DMS153 treated with DMSO at 0.1 percent for 48 hours (cell line): ENCODE results near the gene PDE8A.

Source experiments
- DNase-seq: peaks from one replicate; lab custom pipeline; 2025; ENCODE audit not compliant: unreplicated experiment; lab: John Stamatoyannopoulos, UW

PDE8A gene

DNA sequence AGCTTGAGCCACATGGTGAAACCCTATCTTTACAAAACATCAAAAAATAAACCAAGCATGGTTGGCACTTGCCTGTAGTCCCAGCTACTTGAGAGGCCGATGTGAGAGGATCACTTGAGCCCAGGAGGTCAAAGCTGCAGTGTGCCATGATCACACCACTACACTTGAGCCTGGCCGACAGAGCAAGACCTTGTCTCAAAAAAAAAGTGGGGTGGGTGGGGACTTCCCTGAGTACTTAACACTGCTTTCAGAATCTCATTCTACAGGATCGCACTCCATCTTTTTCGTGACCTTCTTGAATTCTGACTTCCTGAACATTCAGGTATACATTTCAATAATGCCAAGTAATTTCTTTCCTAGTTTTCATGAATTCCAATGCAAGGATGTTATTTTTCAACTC lies 91.3 kb downstream of the PDE8A start:
- DNase-seq = no peak

DNA sequence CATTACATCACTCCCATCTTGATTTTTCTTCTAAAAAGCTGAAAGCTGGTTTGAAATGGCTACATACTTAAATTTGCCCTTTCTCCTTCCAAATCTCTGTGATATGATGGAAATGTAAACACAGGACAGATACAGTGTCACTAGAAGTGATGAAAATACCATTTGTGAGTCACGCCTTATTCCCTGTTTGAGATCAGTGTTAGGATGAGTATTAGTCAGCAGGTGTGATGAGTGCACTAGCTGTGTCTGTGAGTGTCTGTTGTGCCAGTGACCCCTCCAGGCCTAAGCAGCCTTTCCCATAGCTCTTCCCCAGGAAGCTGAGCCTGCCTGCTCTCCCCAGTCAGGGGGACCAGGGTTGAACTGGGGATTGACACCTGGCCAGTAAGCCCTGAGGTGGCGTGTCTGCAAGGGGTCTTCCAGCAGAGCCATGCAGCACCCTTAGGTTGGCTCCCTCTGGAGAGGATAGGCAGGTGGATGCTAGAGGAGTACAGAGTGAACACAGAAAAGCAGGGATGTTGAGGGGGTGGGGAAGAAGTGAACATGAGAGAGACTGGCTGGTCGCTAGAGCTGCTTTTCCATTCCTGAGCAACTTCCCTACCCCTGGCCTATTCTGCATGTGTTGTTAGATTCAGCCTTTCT lies 92.0 kb downstream of the PDE8A start:
- no peak for DNase-seq

DNA sequence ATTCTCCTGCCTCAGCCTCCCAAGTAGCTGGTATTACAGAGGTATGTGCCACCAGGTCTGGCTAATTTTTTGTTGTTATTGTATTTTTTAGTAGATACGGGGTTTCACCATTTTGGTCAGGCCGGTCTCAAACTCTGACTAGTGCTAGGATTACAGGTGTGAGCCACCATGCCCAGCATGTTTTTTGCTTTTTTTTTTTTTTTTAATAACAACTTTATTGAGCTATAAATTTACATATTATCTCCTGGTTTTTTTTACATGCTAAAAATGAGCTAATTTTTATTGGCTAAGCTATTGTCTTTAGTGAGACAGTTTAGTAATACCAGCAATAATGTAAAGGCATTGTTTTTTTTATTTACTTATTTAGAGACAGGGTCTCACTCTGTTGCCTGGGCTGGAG lies 105.2 kb downstream of the PDE8A start:
- no peak for DNase-seq

DNA sequence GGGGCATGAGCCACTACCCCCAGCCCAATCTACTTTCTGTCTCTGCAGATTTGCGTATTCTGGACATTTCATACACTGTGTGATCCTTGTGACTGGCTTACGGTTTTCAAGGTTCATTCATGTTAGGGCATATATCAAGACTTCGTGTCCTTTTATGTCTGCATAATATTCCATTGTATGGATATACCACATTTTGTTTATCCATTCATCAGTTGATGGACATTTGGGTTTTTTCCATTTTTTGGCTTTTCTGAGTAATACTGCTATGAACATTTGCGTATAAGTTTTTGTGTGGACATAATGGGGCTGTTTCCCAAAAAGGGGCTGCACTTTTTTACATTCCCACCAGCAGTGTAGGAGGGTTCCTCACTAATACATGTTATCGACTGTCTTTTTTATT lies 106.6 kb downstream of the PDE8A start:
- DNase-seq = no peak

DNA sequence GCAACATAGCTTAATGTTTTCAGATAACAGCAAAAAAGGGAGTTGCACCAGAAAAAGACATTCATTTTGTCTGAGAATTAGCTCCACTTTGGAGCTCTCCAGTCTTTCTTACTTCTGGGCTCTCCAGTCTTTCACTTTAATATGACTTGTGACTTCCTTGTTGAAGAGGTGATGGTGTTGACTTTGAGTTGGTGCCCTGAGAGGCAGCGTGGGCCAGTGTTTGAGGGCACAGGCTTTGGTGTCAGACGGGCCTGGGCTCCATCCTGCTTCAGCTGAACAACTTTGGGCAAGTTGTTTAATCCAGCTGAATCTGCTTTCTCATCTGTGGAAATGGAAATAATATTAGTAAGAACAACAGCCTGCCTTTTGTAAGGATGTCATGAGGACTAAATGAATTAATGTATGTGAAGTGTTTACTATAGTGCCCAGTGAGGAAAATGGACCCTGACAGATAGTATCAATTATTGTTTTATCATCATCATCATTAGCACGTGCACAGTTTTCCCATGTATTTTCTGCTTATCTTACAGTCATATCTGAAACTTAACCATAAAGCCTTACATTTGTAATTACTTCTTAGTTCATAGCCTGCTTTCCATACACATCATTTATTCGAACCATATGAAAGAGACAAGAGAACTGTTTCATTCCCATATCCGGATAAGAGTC lies 108.4 kb downstream of the PDE8A start:
- DNase-seq = no peak

DNA sequence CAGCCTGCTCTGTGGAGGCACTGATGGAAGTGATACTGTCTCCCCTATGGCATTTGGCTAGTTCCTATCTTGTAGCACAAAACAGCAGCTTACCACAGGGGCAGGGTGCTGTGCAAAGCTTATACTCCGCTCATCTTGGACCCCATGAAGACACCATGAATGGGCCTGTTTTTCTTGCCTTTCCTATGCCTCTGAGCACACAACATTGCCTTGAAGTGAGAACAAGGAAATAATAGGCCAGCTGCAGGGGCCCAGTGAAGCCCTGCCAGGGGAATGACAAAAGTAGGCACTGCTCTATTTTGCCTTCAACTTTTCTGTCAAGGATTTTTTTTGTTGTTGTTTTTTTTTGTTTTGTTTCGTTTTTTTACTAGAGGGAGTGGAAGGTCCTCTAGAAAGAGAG lies 110.3 kb downstream of the PDE8A start:
- DNase-seq = no peak

DNA sequence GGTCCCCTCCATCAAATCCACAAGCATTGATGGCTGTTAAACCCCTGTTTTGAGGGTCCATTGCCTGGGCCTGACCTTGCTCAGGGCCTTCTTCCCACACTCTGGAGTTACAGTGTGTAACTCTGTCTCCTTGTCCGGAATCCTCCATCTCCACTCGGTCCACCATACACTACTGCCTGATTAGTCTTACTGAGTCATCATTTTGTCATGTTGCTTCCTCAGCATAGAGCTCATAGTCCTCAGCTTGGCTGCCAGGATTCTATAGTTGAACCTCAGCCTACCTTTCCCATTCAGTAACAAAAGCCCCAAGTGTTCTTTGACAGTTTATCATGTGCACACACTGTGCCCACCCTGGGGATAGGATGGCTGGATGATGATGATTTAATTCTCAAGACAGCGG lies 113.0 kb downstream of the PDE8A start:
- no peak for DNase-seq

DNA sequence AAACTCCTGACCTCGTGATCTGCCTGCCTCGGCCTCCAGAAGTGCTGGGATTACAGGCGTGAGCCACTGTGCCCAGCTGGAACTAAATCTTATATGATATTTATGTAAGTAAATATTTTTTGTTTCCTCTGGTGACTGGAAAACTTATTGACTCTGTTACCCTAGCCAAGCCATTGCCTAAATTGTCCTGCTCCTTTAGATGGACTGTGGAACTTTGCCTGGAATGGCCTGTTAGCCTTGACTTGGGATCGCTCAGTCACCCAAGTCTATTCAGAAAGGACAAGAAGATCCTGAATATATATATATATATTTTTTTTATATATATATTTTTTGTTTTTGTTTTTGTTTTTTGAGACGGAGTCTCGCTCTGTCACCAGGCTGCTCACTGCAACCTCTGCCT lies 113.9 kb downstream of the PDE8A start:
- DNase-seq = no peak

DNA sequence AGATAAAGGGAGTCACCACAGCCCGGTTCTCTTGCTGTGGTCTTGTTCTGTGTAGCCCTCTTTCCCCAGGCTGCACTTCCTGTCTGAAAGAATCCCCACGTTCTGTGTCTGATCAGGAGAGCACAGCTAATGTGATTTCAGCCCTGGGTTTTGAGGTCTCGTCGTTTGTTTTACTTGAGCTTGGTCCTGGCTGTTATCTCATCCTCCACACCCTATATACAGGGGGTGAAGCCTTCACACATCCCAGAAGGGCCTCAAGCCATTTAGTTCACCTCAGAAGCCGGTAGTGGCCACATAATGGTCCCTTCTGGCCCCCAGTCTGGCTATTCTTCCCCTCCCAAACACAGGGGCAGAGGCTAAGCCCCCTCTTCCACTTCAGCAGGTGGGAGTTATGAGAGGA lies 115.6 kb downstream of the PDE8A start:
- DNase-seq = no peak

DNA sequence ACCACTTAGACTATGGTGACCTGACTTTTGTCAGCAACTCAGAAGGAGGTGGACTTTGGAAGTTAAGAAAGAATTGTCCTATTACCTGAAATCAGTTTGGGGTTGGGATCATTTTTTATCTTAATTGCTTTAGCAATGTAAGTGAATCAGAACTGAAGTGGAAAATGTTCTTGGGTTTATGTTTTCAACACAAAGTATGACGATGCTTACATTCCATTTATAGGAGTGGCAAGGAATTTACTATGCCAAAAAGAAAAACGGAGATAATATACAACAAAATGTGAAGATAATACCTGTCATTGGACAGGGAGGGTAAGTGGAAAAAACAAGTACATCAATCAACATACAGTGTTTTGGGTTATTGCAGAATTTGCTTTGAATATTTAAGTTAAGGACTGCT lies 116.1 kb downstream of the PDE8A start:
- no peak for DNase-seq

DNA sequence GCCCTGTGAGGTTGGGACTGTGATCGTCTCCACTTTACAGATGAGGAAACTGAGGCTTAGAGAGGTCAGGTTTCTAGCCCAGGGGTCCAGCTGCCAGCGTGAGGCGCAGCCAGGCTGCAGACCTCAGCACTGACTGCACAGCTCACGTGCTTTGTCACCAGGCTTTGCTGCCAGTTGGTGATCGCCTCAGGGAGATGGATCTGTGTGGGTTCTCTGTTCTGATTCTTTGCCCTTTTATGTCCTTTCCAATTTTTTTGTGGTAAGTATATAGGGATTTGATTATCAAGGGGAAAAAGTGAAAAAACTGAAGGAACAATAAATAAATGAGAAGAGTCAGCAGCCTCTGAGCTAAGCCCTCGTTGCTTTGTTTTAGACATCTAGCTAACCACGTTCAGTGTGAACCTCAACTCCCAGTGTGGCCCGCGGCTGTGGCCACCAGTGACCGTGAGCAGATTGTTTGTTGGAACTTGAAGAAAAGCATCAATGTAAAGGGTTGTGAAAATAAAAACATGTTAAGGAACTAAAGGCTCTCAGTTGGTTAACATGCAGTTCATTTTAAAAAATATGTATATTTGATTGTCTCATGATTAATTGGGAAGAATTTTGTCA lies 117.6 kb downstream of the PDE8A start:
- DNase-seq = no peak

DNA sequence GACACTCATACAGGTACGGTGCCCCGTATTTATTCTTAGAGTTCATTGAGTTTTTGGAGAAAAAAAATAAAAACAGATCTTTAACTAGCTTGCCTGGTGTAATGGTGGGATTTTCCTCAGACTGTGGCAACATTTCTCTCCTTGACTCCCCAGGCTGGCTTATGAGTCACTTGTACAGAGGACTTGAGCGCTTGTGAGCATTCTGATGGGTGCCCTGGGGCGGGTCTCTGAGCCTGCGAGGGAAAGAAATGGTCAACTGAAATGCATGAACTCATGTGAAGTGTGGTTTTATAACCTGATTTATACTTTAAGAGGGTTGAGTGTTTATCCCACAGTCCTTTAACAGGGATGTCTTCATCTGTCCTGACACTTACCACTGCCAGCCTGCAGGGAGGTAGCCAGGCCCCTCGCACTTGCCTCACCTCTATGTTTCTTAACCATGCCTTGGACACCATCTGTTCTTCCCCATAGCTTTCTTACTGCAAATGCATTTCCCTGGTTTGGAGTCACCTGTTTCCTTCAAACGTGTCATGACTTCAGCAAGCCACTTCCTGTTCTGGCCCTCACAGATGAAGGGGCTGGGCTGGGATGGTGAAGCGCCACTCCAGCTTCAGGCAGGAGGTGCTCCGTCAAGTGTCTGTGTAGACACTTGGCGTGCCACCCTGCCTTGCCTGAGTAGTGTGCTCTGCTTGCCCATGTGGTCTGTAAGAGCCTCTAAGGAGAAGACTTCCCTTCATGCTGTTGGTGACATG lies 118.7 kb downstream of the PDE8A start:
- DNase-seq = no peak

DNA sequence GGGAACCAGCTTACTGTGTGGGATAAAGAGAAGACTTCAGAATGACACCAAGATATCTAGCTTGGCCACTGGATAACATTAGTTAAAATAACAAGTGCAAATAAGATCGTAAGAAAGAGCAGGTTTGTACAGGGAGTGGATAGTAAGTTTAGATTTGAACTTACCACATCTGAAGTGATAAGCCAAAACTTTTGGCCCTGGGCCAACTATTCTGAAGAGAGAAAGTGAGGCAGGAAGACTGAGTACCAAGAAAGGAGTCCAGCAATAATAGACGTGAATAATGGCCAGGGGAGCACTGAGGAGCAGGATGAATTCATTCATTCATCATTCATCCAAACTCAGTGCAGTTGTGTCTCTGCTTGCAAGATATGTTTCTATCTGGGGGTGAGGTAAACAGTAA lies 122.9 kb downstream of the PDE8A start:
- DNase-seq = no peak

DNA sequence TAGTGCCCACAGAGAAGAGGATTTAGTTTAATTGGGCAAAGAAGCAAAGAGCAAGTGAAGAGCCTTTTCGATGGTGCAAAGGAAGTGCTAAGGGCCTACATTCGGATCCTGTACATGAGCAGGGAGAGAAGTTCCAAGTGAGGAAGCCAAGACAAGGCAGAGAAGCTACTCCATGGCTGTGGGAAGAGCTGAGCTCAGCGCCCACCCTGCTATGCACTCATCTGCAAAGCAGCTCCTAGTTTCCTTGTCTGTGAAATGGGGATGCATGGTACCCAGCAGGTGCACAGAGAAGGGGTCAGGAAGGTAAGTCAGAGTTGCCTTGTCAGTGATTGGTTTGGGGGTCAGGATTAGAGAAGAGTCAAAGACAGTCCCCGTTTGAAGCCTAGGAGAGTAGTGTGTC lies 126.5 kb downstream of the PDE8A start:
- DNase-seq = no peak

DNA sequence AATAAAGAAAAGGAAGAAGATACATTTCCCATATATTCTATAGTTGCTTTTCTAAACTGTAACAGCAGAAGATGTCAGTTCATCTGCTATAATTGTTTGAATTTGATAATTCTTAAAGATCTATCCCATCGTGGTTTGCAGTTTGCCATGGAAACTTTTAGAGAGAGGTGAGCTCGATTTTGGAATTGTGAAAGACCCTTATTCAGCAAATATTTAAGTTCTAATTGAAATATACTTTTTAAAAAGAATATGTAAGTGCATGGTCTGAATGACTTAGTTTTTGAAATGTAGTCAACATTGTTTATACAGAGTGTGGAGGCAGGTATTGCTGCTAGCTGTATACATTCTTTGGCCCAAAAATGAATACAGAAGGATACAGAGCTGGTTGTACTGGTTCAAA lies 127.7 kb downstream of the PDE8A start:
- DNase-seq = no peak

DNA sequence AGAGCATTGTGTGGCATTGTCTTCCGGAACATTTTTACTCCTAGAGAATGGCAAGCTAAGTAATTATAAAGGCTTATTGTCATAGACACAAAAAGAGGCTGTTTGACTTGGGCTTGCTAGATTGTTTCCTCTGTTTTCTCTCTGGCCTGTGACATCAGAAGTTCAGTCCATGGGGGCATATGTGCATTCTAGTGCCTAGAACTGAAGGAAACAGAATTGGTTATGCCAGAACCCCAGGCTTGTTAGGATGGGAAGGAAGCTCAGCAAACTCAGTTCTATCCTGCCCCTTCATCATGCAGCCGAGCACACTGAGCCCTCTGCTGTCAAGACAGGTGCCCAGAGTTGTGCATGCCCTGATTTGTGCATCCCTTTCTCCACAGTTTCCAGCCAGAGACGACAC lies 131.3 kb downstream of the PDE8A start:
- DNase-seq = no peak

DNA sequence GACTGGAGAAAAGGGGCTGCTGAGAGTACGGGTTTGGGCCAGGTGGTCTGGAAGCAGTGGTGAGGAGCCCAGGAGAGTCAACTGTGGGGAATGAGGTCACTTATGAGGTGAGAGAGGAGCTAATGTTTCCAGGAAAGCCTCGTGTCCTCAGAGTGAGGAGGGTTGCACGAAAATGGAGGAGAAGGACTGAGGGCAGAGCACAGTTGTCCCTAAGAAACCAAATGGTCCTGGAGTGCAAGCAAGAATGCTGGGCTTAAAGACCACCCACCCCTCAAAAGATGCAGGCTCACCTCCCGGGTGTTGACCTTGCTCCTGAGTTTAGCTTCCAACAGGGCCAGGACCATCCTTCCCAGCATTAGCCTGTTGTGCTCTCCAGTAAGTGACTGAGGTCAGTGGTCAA lies 133.2 kb downstream of the PDE8A start:
- DNase-seq = no peak

DNA sequence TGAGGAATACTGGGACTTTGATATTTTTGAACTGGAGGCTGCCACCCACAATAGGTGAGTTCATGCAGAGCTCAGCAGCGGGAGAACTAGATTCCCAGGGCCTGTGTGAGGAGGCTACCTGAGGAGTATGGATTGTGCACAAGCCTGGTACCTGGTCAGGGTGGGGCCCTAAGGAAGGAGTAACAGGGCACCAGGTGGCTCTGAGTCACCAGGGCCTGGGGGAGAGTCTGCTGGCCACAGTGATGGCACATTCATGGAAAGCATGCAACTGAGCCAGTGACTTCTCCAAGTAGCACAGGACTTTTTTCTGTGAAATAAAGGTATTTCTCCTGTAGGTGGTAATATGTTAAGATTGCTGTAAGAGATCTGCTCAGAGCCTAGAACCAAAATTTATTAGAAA lies 134.4 kb downstream of the PDE8A start:
- DNase-seq = no peak

DNA sequence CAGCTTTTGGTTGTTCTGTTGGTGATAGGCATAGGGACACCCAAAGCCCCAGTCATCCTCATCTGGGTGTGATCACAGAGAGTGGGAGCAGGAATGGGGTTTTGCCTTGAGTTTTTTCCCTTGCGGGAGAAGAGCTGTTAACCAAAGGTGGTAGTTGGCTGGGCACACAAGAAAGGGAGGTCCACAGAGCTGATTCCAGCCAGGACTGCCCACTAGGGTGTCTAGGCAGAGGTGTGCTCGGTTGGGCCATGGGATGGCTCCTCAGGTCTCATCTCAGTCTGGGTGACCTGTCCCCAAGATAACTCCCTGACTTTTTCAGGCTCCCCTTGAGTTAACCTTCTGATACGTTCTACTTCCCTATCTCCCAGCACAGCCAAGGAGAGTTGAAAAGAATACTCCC lies 134.8 kb downstream of the PDE8A start:
- no peak for DNase-seq

DNA sequence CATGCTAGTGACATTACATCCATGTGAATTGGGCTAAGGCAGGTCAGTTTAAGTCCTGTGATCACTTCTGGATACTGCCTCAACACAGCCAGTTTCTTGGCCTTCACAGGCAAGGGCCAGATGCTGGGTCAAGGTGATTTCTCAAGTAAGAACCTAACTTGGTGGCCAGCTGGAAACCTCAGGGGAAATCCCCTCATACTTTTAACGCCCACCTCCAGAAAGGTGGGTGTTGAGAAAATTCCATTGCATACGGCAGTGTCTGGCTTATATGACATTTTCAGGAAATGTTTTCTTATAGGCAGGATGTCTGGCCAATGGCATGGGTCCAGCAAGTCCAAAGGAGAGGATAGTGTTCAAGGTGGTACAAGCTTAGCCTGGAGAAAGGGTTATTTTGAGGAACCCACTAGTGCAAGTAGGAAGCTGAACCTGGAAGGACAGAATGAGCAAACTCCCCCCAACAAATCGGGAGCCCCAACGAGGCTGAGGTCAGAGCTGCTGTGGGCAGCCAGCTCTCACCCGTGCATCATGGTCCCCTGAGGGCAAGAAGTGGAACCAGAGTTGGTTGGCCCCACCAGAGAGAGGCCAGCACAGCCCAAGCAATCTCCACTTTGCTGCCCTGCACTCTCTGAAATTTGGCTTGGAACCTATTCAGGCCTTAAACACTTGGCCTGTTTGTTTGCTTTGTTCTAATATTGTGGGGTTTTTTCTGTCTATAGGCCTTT lies 135.4 kb downstream of the PDE8A start:
- no peak for DNase-seq

DNA sequence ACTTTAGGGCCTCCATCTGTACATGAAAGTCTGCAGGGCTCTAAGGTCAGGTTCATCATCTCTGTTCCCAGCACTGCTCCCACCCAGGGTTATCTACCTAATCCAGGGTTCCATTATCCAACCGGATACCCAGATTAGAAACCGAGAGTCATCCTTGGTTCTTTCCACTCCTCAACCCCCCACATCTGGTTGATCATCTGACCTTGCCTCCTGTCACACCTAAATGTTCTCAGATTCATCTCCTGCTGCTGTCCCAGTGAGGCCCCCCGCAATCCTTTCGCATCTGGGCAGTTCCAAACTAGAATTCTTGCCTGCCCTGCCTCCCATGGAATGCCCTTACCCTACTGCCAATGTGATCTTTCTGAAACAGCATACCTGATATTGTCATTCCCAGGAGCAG lies 136.5 kb downstream of the PDE8A start:
- DNase-seq = no peak
